ENCODE data around the gene RASSF3. TPM values are rescaled to one million over a fixed set of nuclear protein-coding genes. Genes with fewer than 3 reads are reported as not detected.

The RASSF3 gene
- polyA plus RNA-seq, 1 donor from 2014 or later, result 0.06 TPM

DNA sequence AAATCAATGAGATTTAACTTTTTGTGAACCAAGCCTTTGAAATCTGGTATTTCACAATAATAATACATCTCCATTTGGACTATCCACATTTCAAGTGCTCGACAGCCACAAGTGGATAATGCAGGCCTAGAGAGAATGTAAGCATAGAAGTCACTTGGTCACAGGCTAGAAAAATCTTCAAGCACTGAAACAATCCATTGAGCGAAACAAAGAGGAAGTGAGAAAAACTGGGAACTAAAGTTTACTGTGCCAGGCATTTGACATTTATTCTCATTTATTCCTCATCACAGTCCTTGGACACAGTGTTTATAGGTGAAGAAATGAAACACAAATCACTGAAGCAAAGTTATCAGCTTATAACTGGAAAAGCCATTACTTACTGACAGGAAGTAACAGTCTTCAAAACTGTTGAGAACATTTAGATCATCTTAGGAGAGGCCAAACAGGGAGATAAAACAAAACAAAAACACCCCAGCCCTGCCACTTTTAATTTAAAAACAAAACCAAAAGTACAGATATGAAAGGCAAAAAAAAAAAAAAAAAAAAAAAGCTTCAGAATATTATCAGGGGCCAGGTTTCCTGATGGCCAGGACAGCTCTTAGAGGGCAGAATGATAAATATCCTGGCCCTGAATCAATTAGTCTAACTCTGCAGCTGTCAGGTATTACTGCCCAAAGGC, 119.8 kb downstream of the RASSF3 start:
- H3K4me3 ChIP-seq (ENCODE audit: low read length), result no peak overlapping the region
- no peaks in the 10 kb centered on the region for H3K27me3 ChIP-seq (ENCODE audit: insufficient read depth, low read depth, low read length)
- no peaks in the 10 kb centered on the region for H3K9me2 ChIP-seq (ENCODE audit: insufficient read depth, low read length)
- no peak overlapping the region for H2AFZ ChIP-seq (ENCODE audit: low read depth, low read length)
- TF ChIP-seq SMC3 (conservative IDR thresholded peaks at IDR 0.05; ENCODE audit: poor library complexity) (no peak), MXI1 (conservative IDR thresholded peaks at IDR 0.05; ENCODE audit: poor library complexity, severe bottlenecking) (no peak), POLR2AphosphoS5 (IDR thresholded peaks at IDR 0.05) (no peak), TAF1 (IDR thresholded peaks at IDR 0.05; ENCODE audit: low read depth) (no peak), RAD21 (conservative IDR thresholded peaks at IDR 0.05) (no peak), EZH2 (IDR thresholded peaks at IDR 0.05; ENCODE audit: borderline replicate concordance, insufficient read depth, low read length, poor library complexity, severe bottlenecking) (no peak), EP300 (conservative IDR thresholded peaks at IDR 0.05; ENCODE audit: poor library complexity, severe bottlenecking) (no peak)
- TF ChIP-seq, protein P1, sequence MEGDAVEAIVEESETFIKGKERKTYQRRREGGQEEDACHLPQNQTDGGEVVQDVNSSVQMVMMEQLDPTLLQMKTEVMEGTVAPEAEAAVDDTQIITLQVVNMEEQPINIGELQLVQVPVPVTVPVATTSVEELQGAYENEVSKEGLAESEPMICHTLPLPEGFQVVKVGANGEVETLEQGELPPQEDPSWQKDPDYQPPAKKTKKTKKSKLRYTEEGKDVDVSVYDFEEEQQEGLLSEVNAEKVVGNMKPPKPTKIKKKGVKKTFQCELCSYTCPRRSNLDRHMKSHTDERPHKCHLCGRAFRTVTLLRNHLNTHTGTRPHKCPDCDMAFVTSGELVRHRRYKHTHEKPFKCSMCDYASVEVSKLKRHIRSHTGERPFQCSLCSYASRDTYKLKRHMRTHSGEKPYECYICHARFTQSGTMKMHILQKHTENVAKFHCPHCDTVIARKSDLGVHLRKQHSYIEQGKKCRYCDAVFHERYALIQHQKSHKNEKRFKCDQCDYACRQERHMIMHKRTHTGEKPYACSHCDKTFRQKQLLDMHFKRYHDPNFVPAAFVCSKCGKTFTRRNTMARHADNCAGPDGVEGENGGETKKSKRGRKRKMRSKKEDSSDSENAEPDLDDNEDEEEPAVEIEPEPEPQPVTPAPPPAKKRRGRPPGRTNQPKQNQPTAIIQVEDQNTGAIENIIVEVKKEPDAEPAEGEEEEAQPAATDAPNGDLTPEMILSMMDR (IDR thresholded peaks at IDR 0.05; ENCODE audit: poor library complexity, severe bottlenecking), result no peak
- TF ChIP-seq, protein P2, sequence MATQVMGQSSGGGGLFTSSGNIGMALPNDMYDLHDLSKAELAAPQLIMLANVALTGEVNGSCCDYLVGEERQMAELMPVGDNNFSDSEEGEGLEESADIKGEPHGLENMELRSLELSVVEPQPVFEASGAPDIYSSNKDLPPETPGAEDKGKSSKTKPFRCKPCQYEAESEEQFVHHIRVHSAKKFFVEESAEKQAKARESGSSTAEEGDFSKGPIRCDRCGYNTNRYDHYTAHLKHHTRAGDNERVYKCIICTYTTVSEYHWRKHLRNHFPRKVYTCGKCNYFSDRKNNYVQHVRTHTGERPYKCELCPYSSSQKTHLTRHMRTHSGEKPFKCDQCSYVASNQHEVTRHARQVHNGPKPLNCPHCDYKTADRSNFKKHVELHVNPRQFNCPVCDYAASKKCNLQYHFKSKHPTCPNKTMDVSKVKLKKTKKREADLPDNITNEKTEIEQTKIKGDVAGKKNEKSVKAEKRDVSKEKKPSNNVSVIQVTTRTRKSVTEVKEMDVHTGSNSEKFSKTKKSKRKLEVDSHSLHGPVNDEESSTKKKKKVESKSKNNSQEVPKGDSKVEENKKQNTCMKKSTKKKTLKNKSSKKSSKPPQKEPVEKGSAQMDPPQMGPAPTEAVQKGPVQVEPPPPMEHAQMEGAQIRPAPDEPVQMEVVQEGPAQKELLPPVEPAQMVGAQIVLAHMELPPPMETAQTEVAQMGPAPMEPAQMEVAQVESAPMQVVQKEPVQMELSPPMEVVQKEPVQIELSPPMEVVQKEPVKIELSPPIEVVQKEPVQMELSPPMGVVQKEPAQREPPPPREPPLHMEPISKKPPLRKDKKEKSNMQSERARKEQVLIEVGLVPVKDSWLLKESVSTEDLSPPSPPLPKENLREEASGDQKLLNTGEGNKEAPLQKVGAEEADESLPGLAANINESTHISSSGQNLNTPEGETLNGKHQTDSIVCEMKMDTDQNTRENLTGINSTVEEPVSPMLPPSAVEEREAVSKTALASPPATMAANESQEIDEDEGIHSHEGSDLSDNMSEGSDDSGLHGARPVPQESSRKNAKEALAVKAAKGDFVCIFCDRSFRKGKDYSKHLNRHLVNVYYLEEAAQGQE (IDR thresholded peaks at IDR 0.05; ENCODE audit: borderline replicate concordance), result no peak
- no peak overlapping the region for H3K9ac ChIP-seq (ENCODE audit: low read length)
- no peaks in the 10 kb centered on the region for H4K20me1 ChIP-seq (ENCODE audit: insufficient read depth)
- H3F3A ChIP-seq (ENCODE audit: insufficient read depth, low read length, poor library complexity, severe bottlenecking), result no peaks in the 10 kb centered on the region
- no peaks in the 10 kb centered on the region for H3K9me3 ChIP-seq (ENCODE audit: low read length)
- peaks cover 6% of the 10 kb centered on the region for H3K36me3 ChIP-seq (ENCODE audit: insufficient read depth, low read length)
- H3K4me2 ChIP-seq (ENCODE audit: low read length), result no peak overlapping the region
- H3K79me2 ChIP-seq (replicated peaks; ENCODE audit: insufficient read depth, low read length), result no peaks in the 10 kb centered on the region
- no peak overlapping the region for H3K27ac ChIP-seq (ENCODE audit: low read length)

DNA sequence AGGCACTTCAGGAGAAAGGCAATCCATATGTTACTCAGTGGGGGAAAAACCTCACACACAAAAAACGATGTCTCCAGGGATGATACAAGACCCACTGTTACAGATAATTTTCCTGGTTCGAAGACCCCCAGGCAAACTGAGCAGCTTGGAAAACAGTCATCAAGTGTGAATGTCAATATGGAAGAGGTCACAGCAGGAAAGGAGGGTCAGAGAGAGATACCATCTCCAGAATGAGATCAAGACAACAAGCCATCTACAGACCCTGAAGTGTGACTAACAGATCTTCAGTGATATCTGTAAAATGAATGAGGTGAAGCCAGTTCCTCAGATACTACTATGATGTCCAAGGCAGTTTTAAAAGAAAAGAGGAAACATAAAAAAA, 120.3 kb downstream of the RASSF3 start:
- H3K79me2 ChIP-seq (replicated peaks; ENCODE audit: insufficient read depth, low read length), result no peaks in the 10 kb centered on the region

More for the DNA sequence above, 120.3 kb downstream of the RASSF3 start:
- TF ChIP-seq, protein P2 (IDR thresholded peaks at IDR 0.05; ENCODE audit: borderline replicate concordance), result no peak
- no peak for TF ChIP-seq SMC3 (conservative IDR thresholded peaks at IDR 0.05; ENCODE audit: poor library complexity)
- TF ChIP-seq TAF1 (IDR thresholded peaks at IDR 0.05; ENCODE audit: low read depth), result no peak
- no peak for TF ChIP-seq RAD21 (conservative IDR thresholded peaks at IDR 0.05)
- no peak for TF ChIP-seq EZH2 (IDR thresholded peaks at IDR 0.05; ENCODE audit: borderline replicate concordance, insufficient read depth, low read length, poor library complexity, severe bottlenecking)
- Histone ChIP-seq H4K20me1 (ENCODE audit: insufficient read depth) (no peaks in the 10 kb centered on the region), H3K27ac (ENCODE audit: low read length) (no peak overlapping the region), H3K4me3 (ENCODE audit: low read length) (no peak overlapping the region), H2AFZ (ENCODE audit: low read depth, low read length) (no peak overlapping the region), H3K9me2 (ENCODE audit: insufficient read depth, low read length) (no peaks in the 10 kb centered on the region), H3K4me2 (ENCODE audit: low read length) (no peak overlapping the region), H3K36me3 (ENCODE audit: insufficient read depth, low read length) (peaks cover 6% of the 10 kb centered on the region), H3K9me3 (ENCODE audit: low read length) (no peaks in the 10 kb centered on the region), H3K27me3 (ENCODE audit: insufficient read depth, low read depth, low read length) (no peaks in the 10 kb centered on the region), H3K9ac (ENCODE audit: low read length) (no peak overlapping the region), H3F3A (ENCODE audit: insufficient read depth, low read length, poor library complexity, severe bottlenecking) (no peaks in the 10 kb centered on the region)

Data from neural cell (in vitro differentiated cells).